Measurements from ENCODE around the gene KCNE1.
"Not testable (repeated sequence)": the region's sequence is repeated elsewhere in the genome, so short reads cannot be mapped to it uniquely, and the experiment has no call there.

Gene KCNE1

DNA sequence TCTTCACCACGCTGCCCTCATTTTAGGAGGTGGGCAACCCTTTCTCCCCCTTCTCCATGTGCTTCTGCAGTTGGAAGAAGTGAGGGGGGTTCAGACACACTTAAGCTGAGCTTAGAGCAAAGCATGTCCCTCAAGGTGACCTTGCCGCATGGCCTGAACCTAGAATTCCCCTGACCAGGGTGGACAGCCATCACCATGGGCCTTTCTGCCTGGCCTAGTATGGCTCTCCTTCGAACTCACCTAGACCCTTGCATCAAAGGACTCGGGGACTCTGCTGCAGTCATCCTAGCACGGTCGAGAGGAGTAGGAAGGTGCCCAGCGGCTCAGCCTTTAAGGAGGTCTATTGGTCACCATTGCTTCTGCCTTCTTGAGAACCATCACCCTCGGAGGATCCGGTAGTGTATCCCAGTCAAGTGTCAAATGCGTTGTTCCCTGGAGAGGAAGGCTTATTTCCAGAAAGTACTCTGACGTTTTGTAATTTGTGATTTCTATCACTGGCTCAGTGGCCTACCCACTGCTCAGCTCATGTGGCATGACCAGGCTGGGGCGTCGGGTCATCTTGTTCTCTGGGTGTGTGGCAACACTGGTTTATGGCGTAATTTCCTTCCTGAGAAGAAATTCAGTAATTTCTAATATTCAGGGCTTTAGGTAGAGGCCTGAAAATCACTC is at the start of gene KCNE1:
KCNE1 (minus strand) TSS at position 424 of the 669 bp plus-strand sequence. CDS start 62,576 bp downstream, outside the sequence.
- H3K27ac ChIP-seq, result peak within 1 kb of the TSS in 4 of 21 experiments; percentile 37 to 72 (median 57)
- H3K4me3 ChIP-seq, result no peak within 1 kb of the TSS

DNA sequence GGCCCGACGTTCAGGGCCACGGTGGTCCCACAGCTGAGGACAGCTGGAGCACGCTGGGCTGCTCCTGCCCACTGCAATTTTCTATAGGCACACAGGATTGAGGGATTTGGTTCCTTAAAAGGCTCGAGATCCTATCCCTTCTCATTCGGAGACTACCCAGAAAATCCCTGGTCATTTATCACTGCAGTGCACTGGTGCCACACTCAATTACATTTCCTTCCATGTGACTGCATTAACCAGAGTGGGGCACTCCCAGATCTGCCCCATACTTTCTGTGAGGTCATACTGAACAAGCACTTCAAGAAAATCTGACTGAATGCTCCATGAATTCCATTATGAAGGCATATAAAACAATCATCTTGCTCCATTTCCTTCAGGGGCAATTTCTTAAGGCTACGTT is 49.8 kb upstream of the KCNE1 start:
- no peak overlapping the region for H3K4me3 ChIP-seq
- H3K27ac ChIP-seq, result no peak overlapping the region

DNA sequence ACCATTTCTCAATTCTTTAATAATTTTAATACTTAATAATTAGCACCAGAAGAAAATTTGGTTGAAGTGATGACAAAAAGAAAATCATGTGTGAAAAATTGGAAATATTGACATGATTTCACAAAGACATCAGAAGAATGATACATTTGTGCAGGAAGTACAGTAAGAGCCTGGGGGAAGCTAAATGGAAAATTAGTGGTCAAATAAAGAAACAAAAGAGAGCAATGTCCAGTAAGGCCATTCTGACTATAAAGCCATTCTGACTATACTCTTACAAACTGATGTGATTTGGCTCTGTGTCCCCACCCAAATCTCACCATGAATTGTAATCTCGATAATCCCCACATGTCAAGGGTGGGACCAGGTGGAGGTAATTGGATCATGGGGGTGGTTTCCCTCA is 48.6 kb upstream of the KCNE1 start:
- Histone ChIP-seq H3K27ac (no peak overlapping the region), H3K4me3 (no peak overlapping the region)

DNA sequence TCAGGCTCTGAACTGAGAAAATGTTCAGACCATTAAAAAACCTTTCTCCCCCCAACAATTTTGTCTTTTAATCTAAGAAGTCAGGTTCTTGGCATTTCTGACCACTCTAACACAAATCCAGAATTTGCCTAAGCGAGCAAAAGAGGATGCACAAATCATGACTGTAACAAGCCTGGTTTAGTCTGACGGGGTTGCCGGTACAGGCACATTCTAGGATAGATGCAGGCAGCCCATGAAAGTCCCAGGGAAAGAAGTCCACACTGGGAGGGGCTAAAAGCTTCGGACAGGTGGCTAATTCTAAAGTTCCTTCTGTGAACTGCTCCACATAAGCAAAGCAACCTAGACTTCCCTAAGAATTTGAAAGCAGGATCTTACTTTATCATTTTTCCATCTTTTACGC is 48.0 kb upstream of the KCNE1 start:
- Histone ChIP-seq H3K27ac (peak overlapping the region in 3 of 21 experiments; percentile 16 to 64 (median 54)), H3K4me3 (no peak overlapping the region)

DNA sequence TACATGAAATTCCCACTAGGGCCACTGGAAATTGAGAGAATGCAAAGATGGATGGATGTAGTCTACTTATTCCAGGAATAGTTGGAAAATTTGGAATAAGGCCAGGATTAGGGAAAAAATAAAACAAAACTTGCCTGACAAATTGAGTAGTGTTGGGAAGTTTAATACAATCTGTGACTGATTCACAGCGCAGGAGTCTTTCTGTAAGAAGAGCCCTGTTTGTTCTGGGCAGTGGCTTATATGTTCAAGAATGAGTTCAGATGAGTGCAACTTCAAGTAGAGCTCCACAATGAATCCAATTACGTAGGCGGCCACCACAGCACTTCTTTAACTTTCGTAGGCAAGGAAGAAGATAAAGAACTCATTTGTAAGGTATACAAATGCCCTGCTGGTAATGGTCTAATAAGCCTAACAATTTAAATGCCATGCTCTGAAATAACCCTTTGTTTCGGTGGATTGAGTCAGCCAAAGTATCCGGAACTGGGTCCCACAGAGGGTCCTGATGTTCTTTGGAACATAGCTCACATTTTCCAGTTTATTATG is 47.1 kb upstream of the KCNE1 start:
- Histone ChIP-seq H3K4me3 (no peak overlapping the region), H3K27ac (peak overlapping the region in 3 of 21 experiments; percentile 2 to 64 (median 45))

DNA sequence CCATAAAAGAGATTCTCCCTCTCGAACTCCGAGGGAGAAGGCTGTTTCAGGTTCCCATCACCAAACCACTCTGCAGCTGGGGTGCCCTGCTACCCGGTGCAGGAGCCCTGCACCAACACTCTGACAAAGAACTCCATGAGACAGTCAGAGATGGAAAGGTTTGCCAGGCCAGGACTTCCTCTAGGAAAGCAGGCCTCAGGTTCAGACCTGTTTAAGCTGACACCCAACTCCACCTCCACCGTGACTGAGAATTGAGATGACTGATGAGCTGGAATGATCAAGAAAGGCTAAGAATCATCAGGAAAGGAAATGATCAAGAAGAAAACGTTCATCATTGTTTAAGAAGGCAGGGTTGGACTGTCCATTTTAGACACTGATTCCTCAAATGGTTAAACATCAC is 46.2 kb upstream of the KCNE1 start:
- Histone ChIP-seq H3K27ac (peak overlapping the region in 3 of 21 experiments; percentile 28 to 64 (median 45)), H3K4me3 (no peak overlapping the region)

DNA sequence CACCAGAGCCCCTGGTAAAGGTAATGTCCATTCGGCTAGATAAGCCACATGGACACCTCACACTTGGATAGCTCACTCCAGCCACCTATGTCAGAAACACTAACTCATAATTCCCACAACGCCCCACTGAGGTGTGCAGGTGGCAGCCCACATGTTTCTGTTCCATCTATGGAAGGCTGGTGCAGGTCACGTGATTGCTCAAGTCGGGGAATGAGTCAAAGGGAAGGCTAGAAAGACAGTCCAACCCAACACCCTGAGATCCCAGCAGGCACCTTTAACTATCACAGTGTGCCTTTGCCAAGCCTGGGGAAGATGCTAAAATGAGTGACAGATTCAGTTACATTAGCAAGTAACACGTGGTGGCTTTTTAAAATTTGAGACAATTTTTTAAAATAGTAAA is 45.3 kb upstream of the KCNE1 start:
- Histone ChIP-seq H3K4me3 (no peak overlapping the region), H3K27ac (no peak overlapping the region)

DNA sequence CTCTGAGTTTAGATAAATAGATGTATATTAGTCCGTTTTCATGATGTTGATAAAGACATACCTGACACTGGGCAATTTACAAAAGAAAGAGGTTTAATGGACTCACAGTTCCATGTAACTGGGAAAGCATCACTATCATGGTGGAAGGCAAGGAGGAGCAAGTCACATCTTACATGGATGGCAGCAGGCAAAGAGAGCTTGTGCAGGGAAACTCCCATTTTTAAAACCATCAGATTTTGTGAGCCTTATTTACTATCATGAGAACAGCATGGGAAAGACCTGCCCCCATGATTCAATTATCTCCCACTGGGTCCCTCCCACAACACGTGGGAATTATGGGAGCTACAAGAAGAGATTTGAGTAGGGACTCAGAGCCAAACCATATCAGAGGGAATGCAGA is 42.7 kb upstream of the KCNE1 start:
- not testable (repeated sequence) for H3K27ac ChIP-seq, H3K4me3 ChIP-seq

DNA sequence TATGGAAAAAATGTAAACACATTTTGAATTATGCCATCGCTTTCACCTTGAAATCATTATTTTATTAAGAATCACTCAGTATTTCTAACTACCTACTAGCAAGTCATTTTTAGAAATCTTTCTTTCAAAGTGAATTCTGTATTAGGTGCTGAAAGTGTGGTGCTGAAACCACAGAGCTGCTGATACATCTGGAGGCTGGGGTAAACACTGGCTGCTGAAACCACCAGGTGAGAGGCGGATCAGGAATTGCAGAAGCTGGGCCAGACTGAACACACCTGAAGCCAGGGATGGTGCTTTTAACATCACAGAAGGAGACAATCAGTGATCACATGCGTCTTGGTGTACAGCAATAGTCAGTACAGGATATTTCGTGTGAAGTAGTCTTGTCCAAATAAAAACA is 42.2 kb upstream of the KCNE1 start:
- Histone ChIP-seq H3K27ac (peak overlapping the region in 1 of 21 experiments; percentile 19), H3K4me3 (no peak overlapping the region)

DNA sequence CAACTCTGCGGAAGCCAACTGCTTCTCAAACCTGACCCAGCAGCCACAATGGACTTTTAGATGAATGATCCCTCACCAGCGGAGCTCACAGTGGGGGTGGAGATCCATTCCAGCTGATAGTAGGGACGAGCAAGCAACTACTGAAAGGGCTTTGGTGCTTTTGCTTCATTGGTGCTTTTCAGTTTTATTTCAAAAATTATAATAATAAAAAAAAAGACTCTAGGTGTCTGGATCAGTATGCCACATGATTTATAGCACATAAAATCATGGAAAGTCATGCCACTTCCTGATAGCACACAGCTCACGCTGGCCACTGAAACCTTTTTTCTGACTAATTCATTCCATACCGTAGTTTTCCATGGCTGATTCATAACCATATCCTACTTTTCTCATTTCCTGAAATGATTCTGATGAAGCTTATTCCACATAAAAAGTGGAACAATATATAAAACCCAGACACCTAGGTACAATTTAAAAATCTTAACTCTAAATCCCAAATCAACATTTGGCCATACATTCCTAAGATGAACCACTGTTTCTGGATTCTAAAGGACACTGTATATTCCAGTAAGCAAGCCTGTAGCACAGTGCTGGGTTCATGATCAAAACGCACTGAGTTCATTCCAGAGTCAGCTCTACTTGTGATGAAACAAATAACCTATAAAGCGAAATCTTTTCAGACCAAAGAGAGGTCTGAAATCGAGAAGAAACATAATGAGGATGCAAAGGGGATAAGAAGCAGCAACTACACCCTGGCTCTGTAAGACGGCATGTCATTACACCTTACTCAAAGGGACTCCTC is 41.3 kb upstream of the KCNE1 start:
- no peak overlapping the region for H3K4me3 ChIP-seq
- H3K27ac ChIP-seq, result peak overlapping the region in 5 of 21 experiments; percentile 1 to 72 (median 50)

DNA sequence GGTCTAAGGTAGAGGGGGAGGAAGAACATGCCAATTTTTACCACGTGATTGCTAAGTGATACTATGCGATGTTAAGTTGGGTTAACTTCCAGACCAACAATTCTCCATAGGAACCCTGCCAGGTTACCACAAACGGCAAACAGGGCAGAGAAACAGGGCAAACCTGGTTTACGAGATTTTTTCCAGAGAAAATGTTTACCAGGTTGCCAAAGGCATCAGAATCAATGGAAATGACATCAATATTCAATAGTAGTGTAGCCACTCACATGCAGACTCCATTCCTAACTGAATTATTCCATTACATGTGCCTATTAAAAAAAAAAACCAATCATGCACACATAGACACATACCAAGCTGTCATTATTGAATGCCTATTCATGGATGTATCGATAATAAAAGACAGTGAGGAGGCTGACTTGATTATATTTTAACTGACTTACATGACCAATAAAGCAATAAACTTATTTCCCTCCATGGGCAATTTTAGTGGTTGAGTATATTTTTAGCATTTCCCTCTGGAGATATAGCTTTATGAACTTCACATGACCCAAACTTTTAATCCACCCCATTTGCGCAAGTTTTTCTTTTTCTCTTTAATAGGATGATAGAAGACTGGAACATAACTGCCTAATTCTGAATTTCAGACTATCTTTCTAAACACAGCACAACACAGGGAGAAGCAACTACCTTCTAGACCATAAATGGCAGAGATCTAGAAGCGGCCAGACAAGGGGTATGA is 40.5 kb upstream of the KCNE1 start:
- Histone ChIP-seq H3K4me3 (no peak overlapping the region), H3K27ac (peak overlapping the region in 5 of 21 experiments; percentile 1 to 72 (median 50))

DNA sequence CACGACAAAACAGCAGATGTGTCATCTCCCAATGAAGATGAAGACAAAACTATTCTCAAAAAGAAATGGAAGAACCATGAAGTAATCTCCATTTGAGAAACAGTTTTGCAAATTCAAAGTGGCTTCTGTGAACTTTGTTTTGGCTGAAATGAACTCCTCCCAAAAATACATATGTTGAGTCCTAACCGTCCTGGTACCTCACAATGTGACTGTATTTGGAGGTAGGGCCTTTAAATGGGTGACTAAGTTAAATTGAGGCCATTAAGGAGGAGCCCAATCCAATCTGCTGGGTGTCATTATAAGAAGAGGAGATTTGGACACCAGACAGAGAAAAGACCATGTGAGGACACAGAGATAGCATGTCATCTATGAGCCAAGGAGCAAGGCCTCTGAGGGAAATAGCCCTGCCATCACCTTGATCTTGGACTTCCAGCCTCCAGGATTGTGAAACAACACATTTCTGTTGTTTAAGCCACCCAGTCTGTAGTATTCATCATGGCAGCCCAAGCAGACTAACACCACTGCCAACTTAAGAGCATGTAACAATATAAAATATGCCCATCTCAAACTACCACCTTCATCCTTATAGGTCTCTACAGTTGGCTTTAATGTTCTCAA is 38.3 kb upstream of the KCNE1 start:
- Histone ChIP-seq H3K4me3 (no peak overlapping the region), H3K27ac (no peak overlapping the region)

DNA sequence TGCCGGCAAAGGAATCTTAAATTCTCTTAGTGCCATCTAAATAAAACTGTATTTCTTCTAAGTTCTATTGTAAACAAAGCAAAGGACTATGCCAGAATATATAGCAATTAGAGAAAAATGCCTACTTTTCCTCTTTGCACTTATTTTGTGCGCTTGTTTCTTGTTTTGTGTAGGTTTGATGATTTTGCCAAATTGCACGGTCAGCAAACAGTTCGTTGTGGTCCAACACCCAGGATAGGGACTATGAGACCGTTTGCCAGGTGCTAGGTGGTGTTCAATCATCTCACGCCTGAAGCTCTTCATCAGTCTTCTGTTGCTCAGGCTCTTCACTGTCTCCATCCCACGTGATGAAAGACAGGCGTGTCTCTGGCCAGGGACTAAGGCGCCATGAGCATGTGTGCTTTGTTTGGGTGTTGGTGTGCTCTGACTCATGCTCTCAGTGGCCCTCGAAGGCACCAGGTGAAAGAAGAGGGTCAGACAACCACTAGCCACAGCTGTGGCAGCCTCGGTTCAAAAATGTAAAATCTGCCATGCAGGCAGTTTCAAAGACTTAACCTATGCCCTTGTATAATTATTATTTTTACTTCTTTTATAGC is 36.9 kb upstream of the KCNE1 start:
- H3K4me3 ChIP-seq, result no peak overlapping the region
- H3K27ac ChIP-seq, result no peak overlapping the region

DNA sequence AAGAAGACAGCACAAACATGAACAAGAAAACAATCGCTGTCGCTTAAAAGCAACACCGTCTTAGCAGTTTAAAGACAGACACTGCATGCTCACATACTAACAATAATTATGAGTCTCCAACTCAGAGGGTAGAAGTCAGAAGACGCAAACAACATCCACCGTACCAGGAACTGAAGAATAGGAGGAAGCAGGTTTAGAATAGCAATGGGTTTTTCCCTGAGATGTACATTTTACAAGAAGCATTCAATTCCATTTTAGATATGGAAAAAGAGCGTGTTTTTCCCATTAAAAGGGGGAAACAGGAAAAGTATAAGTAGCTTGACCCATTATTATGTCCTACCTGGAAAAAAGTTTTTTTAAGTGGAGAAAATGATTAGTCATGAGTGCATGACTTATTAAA is 34.5 kb upstream of the KCNE1 start:
- Histone ChIP-seq H3K27ac (peak overlapping the region in 4 of 21 experiments; percentile 32 to 80 (median 50)), H3K4me3 (no peak overlapping the region)

DNA sequence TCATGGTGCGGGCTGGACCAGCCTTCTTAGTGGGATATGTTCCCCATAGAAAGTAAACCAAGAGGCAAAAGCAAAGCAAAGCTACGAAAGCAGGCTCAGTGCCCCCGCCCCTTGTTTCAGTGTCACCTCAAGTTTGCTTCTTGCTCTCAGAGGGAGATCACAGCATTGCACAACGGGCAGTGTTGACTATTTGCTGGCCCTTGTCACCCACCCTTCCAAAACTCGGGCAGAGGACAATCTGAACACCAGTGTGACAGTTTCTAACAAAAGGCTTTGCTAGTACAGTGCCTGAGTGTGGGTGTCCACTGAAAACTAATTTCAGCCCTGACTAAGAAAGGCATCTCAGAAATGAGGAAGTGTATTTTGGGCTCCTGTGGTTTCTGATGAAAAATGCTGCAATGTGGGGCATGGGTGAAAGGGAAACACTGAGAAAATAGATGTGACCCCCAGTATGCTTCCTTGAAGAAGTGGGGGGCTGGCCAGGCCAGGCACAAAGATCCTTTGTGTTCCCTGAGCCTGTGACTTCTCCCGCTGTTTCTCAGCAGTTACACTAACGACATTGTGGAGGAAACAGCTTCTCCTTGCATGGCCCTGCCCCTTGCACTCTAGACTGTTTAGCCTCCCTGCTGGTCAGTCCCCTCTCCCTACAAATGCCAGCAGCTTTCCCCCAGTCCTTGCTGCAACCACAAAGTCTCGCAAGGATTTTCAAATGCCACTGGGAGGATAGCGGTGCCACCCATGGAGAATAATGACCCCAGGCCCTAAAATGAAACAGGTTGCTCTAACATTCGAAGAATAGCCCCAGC is 33.3 kb upstream of the KCNE1 start:
- no peak overlapping the region for H3K4me3 ChIP-seq
- peak overlapping the region in 20 of 21 experiments; percentile 2 to 80 (median 46) for H3K27ac ChIP-seq

DNA sequence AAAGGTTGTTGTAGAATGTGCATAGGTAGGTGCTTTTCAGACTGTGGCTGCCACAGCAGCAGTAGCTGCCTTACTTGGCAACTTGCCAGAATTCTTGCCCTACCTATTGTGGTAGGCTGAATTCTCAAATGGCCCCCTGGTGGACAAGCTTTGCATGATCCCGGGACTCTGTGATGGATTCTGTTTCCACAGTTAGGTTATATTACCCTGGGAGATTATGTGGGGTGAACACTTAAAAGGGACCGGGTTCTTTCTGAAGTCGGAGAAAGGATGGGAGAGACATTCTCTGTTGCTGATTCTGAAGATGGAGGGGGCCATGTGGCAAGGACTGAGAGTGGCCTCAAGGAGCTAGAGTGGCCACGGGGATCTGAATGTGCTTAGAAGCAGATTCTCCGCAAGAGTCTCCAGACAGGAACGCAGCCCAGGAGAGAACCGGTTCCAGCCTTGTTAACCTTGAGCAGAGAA is 32.1 kb upstream of the KCNE1 start:
- no peak overlapping the region for H3K4me3 ChIP-seq
- peak overlapping the region in 2 of 21 experiments; percentile 74 for H3K27ac ChIP-seq

DNA sequence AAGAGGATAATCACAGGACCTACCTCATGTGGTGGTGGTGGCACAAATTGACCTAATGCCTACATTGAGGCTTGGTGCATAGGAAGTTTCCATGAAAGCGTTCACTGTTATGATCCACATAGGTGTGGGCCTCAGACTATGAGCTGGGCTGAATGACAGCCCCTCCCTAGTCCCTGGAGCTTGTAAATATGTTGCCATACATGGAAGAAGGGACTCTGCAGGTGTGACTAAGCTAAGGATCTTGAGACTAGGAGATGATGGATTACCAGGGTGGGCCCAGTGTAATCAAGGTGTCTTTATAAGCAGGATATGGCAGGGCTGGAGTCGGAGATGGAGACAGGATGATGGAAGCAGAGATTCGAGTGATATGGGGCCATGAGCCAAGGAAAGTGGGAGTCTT is 31.0 kb upstream of the KCNE1 start:
- Histone ChIP-seq H3K4me3 (no peak overlapping the region), H3K27ac (no peak overlapping the region)

DNA sequence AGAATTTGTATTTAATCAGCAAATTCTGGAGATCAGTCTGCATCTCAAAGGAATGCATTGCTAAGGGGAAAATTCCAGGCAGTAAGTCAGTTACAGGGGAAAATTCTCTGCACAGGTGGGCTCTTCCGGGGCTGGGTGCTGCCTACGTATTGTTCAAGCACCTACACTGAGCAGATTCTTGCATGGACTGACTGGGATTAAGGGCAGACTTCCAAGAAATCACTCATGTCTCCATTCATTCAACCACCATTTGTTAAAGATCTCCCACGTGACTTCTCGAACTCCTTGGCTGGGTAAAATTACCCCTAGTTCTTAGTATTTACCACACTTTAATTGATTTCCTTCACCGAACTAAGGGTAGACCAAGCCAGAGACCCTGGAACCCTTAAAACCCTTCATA is 28.2 kb upstream of the KCNE1 start:
- H3K4me3 ChIP-seq, result no peak overlapping the region

More for the DNA sequence above, 28.2 kb upstream of the KCNE1 start:
- no peak overlapping the region for H3K27ac ChIP-seq
